Naive thymus-derived CD8-positive, alpha-beta T cell (primary cell): ENCODE results near the gene IGFL3. TPM values are rescaled to one million over a fixed set of nuclear protein-coding genes. Genes with fewer than 3 reads are reported as not detected.
"Not testable (repeated sequence)": the region's sequence is repeated elsewhere in the genome, so short reads cannot be mapped to it uniquely, and the experiment has no call there.

ENCODE experiments used
- ATAC-seq, 2 donors: fragments of 150-1000 bp; cut with Tn5 transposase in 1 of 2; sonication (Bioruptor Pico), chemical (Tn5 transposase) in 1 of 2; 1 replicate in 1 of 2; 2 replicates in 1 of 2; pipeline ENCODE4 v1.10.0; 2021; ENCODE audit warnings: mild to moderate bottlenecking in 2 of 2, moderate library complexity in 2 of 2
- POLR2A ChIA-PET: fragments of 350-600 bp; sonication (Branson Sonifier 250); formaldehyde crosslinking; loops from one replicate; lab custom pipeline; 2021; ENCODE audit warnings: antibody characterized with exemption; lab: Charles Lee
- DNase-seq, 10 donors: peaks; one replicate each; pipeline versions ENCODE4 v3.0.0 to v3.0.0-alpha.2; 2020 to 2022
- H3K27ac Mint-ChIP-seq, 10 donors: one replicate each; pipeline ENCODE4 v1.8.0; 2020 to 2022; ENCODE audit warnings: mild to moderate bottlenecking in 10 of 10, mixed read lengths in 10 of 10, moderate library complexity in 4 of 10, inconsistent platforms in 1 of 10
- H3K27me3 Mint-ChIP-seq, 5 donors: one replicate each; pipeline ENCODE4 v1.8.0; 2021 to 2022; ENCODE audit warnings: mixed read lengths in 5 of 5
- H3K36me3 Mint-ChIP-seq, 3 donors: one replicate each; pipeline ENCODE4 v1.8.0; 2020 to 2022; ENCODE audit warnings: mixed read lengths in 3 of 3, mild to moderate bottlenecking in 2 of 3, inconsistent platforms in 1 of 3
- H3K4me1 Mint-ChIP-seq, 4 donors: one replicate each; pipeline ENCODE4 v1.8.0; 2021 to 2022; ENCODE audit warnings: mixed read lengths in 4 of 4
- H3K4me3 Mint-ChIP-seq, 10 donors: one replicate each; pipeline ENCODE4 v1.8.0; 2020 to 2022; ENCODE audit warnings: mild to moderate bottlenecking in 10 of 10, mixed read lengths in 10 of 10, moderate library complexity in 6 of 10, inconsistent platforms in 1 of 10
- H3K9me3 Mint-ChIP-seq, 9 donors: one replicate each; pipeline ENCODE4 v1.8.0; 2020 to 2022; ENCODE audit warnings: mixed read lengths in 9 of 9, mild to moderate bottlenecking in 3 of 9, inconsistent platforms in 1 of 9, moderate library complexity in 1 of 9
- polyA plus RNA-seq, 3 donors: library from polyadenylated mRNA; unstranded; fragments of 300-500 nt; fragmentation: Illumina TruSeq; gene quantifications; one replicate each; pipeline ENCODE4 v1.2.3, GENCODE V29; 2021
- total RNA-seq, 8 experiments: library from RNA in 2 of 8; stranded (reverse) in 2 of 8; gene quantifications; one replicate each; pipeline ENCODE4 v1.2.3 and lab custom pipeline; 2021 to 2026

Gene IGFL3
- total and polyA plus RNA-seq, 5 experiments from 2014 or later: not detected

- no peaks in the 10 kb centered on the region for H3K4me1 Mint-ChIP-seq
- H3K27me3 Mint-ChIP-seq: peaks cover 20 to 66% (median 40%) of the 10 kb centered on the region in 5 donors
- no peaks in the 10 kb centered on the region for H3K9me3 Mint-ChIP-seq
- no peak overlapping the region for H3K27ac Mint-ChIP-seq
- no peaks in the 10 kb centered on the region for H3K36me3 Mint-ChIP-seq
- ATAC-seq (no peak), DNase-seq (no peak)
- POLR2A ChIA-PET: no interaction called here
- no peak overlapping the region for H3K4me3 Mint-ChIP-seq
Measured at GRCh38 chr19:46115396-46116106, 8.9 kb downstream of the IGFL3 start.

- POLR2A ChIA-PET: no interaction called here
- no peak for ATAC-seq
- no peaks in the 10 kb centered on the region for H3K4me1 Mint-ChIP-seq
- H3K9me3 Mint-ChIP-seq: peaks cover 0 to 2% (median 0%) of the 10 kb centered on the region in 9 donors
- DNase-seq: no peak
- no peak overlapping the region for H3K4me3 Mint-ChIP-seq
- peaks cover 18 to 48% (median 33%) of the 10 kb centered on the region in 5 donors for H3K27me3 Mint-ChIP-seq
- no peak overlapping the region for H3K27ac Mint-ChIP-seq
- no peaks in the 10 kb centered on the region for H3K36me3 Mint-ChIP-seq
Measured at GRCh38 chr19:46113726-46114125, 10.8 kb downstream of the IGFL3 start.

- POLR2A ChIA-PET: no interaction called here
- no peak overlapping the region for H3K4me3 Mint-ChIP-seq
- peaks cover 0 to 2% (median 0%) of the 10 kb centered on the region in 9 donors for H3K9me3 Mint-ChIP-seq
- H3K27me3 Mint-ChIP-seq: peaks cover 18 to 37% (median 26%) of the 10 kb centered on the region in 5 donors
- ATAC-seq: no peak
- H3K27ac Mint-ChIP-seq: no peak overlapping the region
- DNase-seq: no peak
- no peaks in the 10 kb centered on the region for H3K36me3 Mint-ChIP-seq
- no peaks in the 10 kb centered on the region for H3K4me1 Mint-ChIP-seq
Measured at GRCh38 chr19:46112527-46112926, 12.0 kb downstream of the IGFL3 start.

- Mint-ChIP-seq H3K27me3 (peaks cover 16 to 37% (median 26%) of the 10 kb centered on the region in 5 donors), H3K9me3 (peaks cover 0 to 2% (median 0%) of the 10 kb centered on the region in 9 donors), H3K27ac (no peak overlapping the region), H3K4me3 (no peak overlapping the region), H3K36me3 (no peaks in the 10 kb centered on the region), H3K4me1 (no peaks in the 10 kb centered on the region)
- ATAC-seq (no peak), DNase-seq (no peak)
- POLR2A ChIA-PET: no interaction called here
Measured at GRCh38 chr19:46111376-46111775, 13.1 kb downstream of the IGFL3 start.

- POLR2A ChIA-PET: no interaction called here
- Mint-ChIP-seq H3K27ac (no peak overlapping the region), H3K27me3 (peaks cover 13 to 29% (median 19%) of the 10 kb centered on the region in 5 donors), H3K4me3 (no peak overlapping the region), H3K4me1 (no peaks in the 10 kb centered on the region), H3K36me3 (no peaks in the 10 kb centered on the region), H3K9me3 (peaks cover 0 to 2% (median 0%) of the 10 kb centered on the region in 9 donors)
- ATAC-seq (no peak), DNase-seq (no peak)
Measured at GRCh38 chr19:46109876-46110275, 14.6 kb downstream of the IGFL3 start.

- ATAC-seq (no peak), DNase-seq (no peak)
- Mint-ChIP-seq H3K4me1 (no peaks in the 10 kb centered on the region), H3K36me3 (no peaks in the 10 kb centered on the region), H3K4me3 (no peak overlapping the region), H3K27me3 (peaks cover 1 to 8% (median 4%) of the 10 kb centered on the region in 5 donors), H3K9me3 (peaks cover 0 to 2% (median 0%) of the 10 kb centered on the region in 9 donors), H3K27ac (no peak overlapping the region)
- POLR2A ChIA-PET: no interaction called here
Measured at GRCh38 chr19:46107371-46107770, 17.1 kb downstream of the IGFL3 start.

- Mint-ChIP-seq H3K9me3 (peaks cover 5 to 26% (median 12%) of the 10 kb centered on the region in 9 donors), H3K36me3 (peaks cover 2 to 14% (median 14%) of the 10 kb centered on the region in 3 donors), H3K27me3 (peaks cover 13 to 31% (median 28%) of the 10 kb centered on the region in 5 donors)
- H3K4me1 Mint-ChIP-seq, H3K27ac Mint-ChIP-seq, ATAC-seq, POLR2A ChIA-PET, H3K4me3 Mint-ChIP-seq, DNase-seq: not testable (repeated sequence)
Measured at GRCh38 chr19:46102333-46102732, 22.2 kb downstream of the IGFL3 start.

- Mint-ChIP-seq H3K9me3 (peaks cover 6 to 36% (median 19%) of the 10 kb centered on the region in 9 donors), H3K4me3 (no peak overlapping the region), H3K27me3 (peaks cover 18 to 41% (median 34%) of the 10 kb centered on the region in 5 donors), H3K36me3 (peaks cover 3 to 16% (median 14%) of the 10 kb centered on the region in 3 donors), H3K27ac (no peak overlapping the region), H3K4me1 (no peaks in the 10 kb centered on the region)
- ATAC-seq: no peak
- no peak for DNase-seq
- POLR2A ChIA-PET: no interaction called here
Measured at GRCh38 chr19:46101293-46101692, 23.2 kb downstream of the IGFL3 start.

- POLR2A ChIA-PET: no interaction called here
- Mint-ChIP-seq H3K9me3 (peaks cover 6 to 41% (median 26%) of the 10 kb centered on the region in 9 donors), H3K27ac (no peak overlapping the region), H3K27me3 (peaks cover 23 to 51% (median 42%) of the 10 kb centered on the region in 5 donors), H3K36me3 (peaks cover 3 to 16% (median 14%) of the 10 kb centered on the region in 3 donors), H3K4me3 (no peak overlapping the region), H3K4me1 (no peaks in the 10 kb centered on the region)
- no peak for ATAC-seq
- no peak for DNase-seq
Measured at GRCh38 chr19:46100344-46100743, 24.1 kb downstream of the IGFL3 start.

- ATAC-seq (no peak), DNase-seq (no peak)
- peaks cover 0 to 39% (median 11%) of the 10 kb centered on the region in 3 donors for H3K36me3 Mint-ChIP-seq
- H3K27me3 Mint-ChIP-seq: peaks cover 7 to 46% (median 35%) of the 10 kb centered on the region in 5 donors
- no peak overlapping the region for H3K4me3 Mint-ChIP-seq
- POLR2A ChIA-PET: no interaction called here
- no peak overlapping the region for H3K27ac Mint-ChIP-seq
- H3K9me3 Mint-ChIP-seq: peaks cover 13 to 55% (median 46%) of the 10 kb centered on the region in 9 donors
- no peaks in the 10 kb centered on the region for H3K4me1 Mint-ChIP-seq
Measured at GRCh38 chr19:46090444-46090843, 34.0 kb downstream of the IGFL3 start.

GRCh38 chr19:46089432-46089831 lies 35.1 kb downstream of the IGFL3 start:
- POLR2A ChIA-PET: no interaction called here
- H3K9me3 Mint-ChIP-seq: peaks cover 16 to 65% (median 52%) of the 10 kb centered on the region in 9 donors
- ATAC-seq: no peak
- H3K4me3 Mint-ChIP-seq: no peak overlapping the region
- H3K36me3 Mint-ChIP-seq: peaks cover 0 to 49% (median 17%) of the 10 kb centered on the region in 3 donors
- no peak for DNase-seq
- H3K27ac Mint-ChIP-seq: no peak overlapping the region
- H3K27me3 Mint-ChIP-seq: peaks cover 9 to 46% (median 33%) of the 10 kb centered on the region in 5 donors
- H3K4me1 Mint-ChIP-seq: no peaks in the 10 kb centered on the region

- no peak overlapping the region for H3K4me3 Mint-ChIP-seq
- H3K9me3 Mint-ChIP-seq: peaks cover 16 to 77% (median 59%) of the 10 kb centered on the region in 9 donors
- H3K27ac Mint-ChIP-seq: no peak overlapping the region
- peaks cover 0 to 51% (median 17%) of the 10 kb centered on the region in 3 donors for H3K36me3 Mint-ChIP-seq
- H3K27me3 Mint-ChIP-seq: peaks cover 17 to 46% (median 27%) of the 10 kb centered on the region in 5 donors
- no peaks in the 10 kb centered on the region for H3K4me1 Mint-ChIP-seq
- POLR2A ChIA-PET: no interaction called here
- DNase-seq: no peak
- no peak for ATAC-seq
Measured at GRCh38 chr19:46088101-46088500, 36.4 kb downstream of the IGFL3 start.

GRCh38 chr19:46085888-46086287 lies 38.6 kb downstream of the IGFL3 start:
- H3K36me3 Mint-ChIP-seq: peaks cover 0 to 49% (median 17%) of the 10 kb centered on the region in 3 donors
- H3K27me3 Mint-ChIP-seq: peaks cover 36 to 61% (median 37%) of the 10 kb centered on the region in 5 donors
- H3K9me3 Mint-ChIP-seq: peaks cover 15 to 74% (median 57%) of the 10 kb centered on the region in 9 donors
- H3K27ac Mint-ChIP-seq: no peak overlapping the region
- DNase-seq: no peak
- H3K4me3 Mint-ChIP-seq: no peak overlapping the region
- H3K4me1 Mint-ChIP-seq: no peaks in the 10 kb centered on the region
- POLR2A ChIA-PET: no interaction called here
- ATAC-seq: no peak
